Stimulated activated CD8-positive, alpha-beta memory T cell treated with anti-CD3 and anti-CD28 coated beads, Interleukin-12 subunit alpha, Interleukin-12 subunit beta, amount 100 ng/mL, for 1 hour (primary cell): ENCODE data around the gene LY6G6D.

Experiments used
- DNase-seq: peaks from one replicate; pipeline ENCODE4 v3.0.0-alpha.2; 2020; ENCODE audit warnings: low read depth

Gene LY6G6D

GRCh38 chr6:31736768-31737314 lies 21.7 kb downstream of the LY6G6D start:
- DNase-seq: no peak

- DNase-seq: no peak
These were observed 22.3 kb downstream of the LY6G6D start for GRCh38 chr6:31737315-31737990.

- peak; percentile 52 for DNase-seq
These were observed 23.1 kb downstream of the LY6G6D start for GRCh38 chr6:31737991-31738979.

- DNase-seq: peak; percentile 92
These were observed 24.7 kb downstream of the LY6G6D start, which contains the start of gene MSH5 for GRCh38 chr6:31739639-31740396. Gene MSH5, plus strand, starts transcription at chr6:31740005. Its CDS starts 462 bp downstream, at chr6:31740467.

DNA sequence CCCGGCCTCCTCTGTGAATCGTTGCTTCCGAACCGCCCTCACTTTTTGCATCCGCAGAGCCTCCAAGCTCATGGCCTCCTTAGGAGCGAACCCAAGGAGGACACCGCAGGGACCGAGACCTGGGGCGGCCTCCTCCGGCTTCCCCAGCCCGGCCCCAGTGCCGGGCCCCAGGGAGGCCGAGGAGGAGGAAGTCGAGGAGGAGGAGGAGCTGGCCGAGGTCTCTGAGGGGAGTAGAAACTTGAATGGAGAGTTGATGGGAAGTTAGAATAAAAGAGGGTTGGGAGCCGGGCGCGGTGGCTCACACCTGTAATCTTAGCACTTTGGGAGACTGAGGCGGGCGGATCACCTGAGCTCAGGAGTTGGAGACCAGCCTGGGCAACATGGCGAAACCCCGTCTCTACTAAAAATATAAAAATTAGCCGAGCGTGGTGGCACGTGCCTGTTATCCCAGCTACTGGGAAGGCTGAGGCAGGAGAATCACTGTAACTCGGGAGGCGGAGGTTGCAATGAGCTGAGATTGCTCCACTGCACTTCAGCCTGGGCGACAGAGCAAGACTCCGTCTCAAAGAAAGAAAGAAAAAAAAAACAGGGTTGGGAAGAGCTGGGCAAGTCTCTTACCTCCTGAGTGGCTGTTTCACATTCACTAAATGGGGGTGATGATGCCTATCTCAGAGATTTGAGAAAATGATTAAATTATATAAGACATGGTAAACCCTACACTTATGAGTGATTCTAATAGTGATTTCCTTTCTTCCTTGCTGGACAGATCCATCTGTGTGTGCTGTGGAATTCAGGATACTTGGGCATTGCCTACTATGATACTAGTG lies 25.5 kb downstream of the LY6G6D start:
- DNase-seq: no peak

DNA sequence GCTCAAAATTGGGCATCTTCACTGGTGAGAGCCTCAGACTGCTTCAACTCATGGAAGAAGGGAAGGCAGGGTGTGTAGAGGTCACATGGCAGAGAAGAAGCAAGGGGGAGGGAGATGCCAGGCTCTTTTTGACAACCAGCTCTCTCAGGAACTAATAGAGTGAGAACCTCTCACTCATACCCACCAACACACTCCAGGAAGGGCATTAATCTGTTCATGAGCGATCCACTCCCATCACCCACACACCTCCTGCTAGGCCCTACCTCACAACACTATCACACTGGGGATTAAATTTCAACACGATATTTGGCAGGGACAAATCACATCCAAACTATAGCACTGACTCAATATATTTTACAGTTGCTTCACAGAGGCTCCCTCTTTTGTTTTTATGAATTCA lies 26.7 kb downstream of the LY6G6D start:
- no peak for DNase-seq

DNA sequence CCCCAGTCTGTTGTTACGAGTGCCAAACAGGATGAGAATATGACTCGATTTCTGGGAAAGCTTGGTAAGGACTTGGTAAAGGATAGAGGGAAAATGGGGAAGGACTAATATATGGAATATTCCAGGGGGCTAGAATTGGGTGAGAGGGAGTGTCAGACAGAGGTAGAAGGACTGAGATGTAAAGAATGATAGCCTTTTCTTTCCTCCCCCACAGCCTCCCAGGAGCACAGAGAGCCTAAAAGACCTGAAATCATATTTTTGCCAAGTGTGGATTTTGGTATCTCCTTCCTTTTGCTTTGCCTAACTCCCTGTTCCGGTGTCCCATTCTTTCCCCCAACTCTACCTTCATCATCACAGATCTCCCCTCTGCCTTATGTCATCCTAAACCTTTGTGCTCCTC lies 27.7 kb downstream of the LY6G6D start:
- no peak for DNase-seq

GRCh38 chr6:31744422-31744821 lies 29.3 kb downstream of the LY6G6D start:
- no peak for DNase-seq

DNA sequence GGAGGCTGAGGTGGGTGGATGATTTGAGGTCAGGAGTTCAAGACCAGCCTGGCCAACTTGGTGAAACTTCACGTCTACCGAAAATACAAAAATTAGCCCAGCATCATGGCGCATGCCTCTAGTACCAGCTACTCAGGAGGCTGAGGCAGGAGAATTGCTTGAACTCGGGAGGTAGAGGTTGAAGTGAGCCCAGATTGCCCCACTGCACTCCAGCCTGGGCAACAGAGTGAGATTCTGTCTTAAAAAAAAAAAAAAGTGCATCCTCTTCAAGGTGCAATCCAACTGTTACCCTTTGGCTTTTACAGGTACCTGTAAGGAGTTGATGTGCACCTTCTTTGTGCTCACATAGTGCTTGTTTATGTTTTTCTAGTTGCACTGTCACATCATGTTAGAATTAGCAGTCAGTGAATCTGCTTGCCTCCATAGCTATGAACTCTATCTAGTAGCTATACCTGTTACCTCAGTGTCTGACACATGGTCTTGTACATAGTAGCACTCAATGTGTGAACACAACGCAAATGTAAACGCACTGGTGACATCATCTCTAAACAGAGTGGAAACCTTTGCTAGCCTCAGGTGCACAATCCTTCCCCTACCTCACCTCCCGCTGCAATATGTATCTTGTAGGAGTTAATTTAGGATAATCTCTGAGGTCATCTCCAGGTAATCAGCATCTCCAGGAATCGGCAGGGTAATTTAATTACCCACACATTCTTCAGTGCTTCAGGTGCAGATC lies 34.3 kb downstream of the LY6G6D start:
- DNase-seq: no peak

- no peak for DNase-seq
These were observed 35.4 kb downstream of the LY6G6D start for GRCh38 chr6:31750411-31751022.

GRCh38 chr6:31752739-31753319 lies 37.7 kb downstream of the LY6G6D start:
- no peak for DNase-seq

GRCh38 chr6:31758281-31758680 lies 43.1 kb downstream of the LY6G6D start:
- no peak for DNase-seq

- DNase-seq: no peak
These were observed 45.6 kb downstream of the LY6G6D start for GRCh38 chr6:31760790-31761189.

- no peak for DNase-seq
These were observed 46.2 kb downstream of the LY6G6D start for GRCh38 chr6:31761343-31761742.

GRCh38 chr6:31762356-31762755 lies 47.2 kb downstream of the LY6G6D start, which contains the start of gene SAPCD1:
Gene SAPCD1, plus strand, starts transcription at chr6:31762656. Its CDS starts 399 bp downstream, at chr6:31763055.
- no peak for DNase-seq

GRCh38 chr6:31762878-31763618 lies 47.9 kb downstream of the LY6G6D start:
- DNase-seq: no peak

GRCh38 chr6:31763619-31763940 lies 48.4 kb downstream of the LY6G6D start:
- DNase-seq: no peak

GRCh38 chr6:31764198-31764597 lies 49.0 kb downstream of the LY6G6D start:
- DNase-seq: no peak

- no peak for DNase-seq
These were observed 50.4 kb downstream of the LY6G6D start for GRCh38 chr6:31765559-31765909.
